ENCODE results near the gene REEP1. TPM values are rescaled to one million over a fixed set of nuclear protein-coding genes. Genes with fewer than 3 reads are reported as not detected.

Gene REEP1, protein sequence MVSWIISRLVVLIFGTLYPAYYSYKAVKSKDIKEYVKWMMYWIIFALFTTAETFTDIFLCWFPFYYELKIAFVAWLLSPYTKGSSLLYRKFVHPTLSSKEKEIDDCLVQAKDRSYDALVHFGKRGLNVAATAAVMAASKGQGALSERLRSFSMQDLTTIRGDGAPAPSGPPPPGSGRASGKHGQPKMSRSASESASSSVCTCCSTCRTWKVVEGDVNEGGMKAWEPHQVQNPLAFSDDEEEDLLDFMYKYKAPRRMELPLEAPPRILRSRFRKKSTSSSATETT
- total RNA-seq, result 0.43 and 0.52 TPM in 2 replicates

GRCh38 chr2:86337244-86337835 lies at the start of gene REEP1:
REEP1 (minus strand) TSS chr2:86337626; CDS start chr2:86337510, 116 bp downstream.

DNA sequence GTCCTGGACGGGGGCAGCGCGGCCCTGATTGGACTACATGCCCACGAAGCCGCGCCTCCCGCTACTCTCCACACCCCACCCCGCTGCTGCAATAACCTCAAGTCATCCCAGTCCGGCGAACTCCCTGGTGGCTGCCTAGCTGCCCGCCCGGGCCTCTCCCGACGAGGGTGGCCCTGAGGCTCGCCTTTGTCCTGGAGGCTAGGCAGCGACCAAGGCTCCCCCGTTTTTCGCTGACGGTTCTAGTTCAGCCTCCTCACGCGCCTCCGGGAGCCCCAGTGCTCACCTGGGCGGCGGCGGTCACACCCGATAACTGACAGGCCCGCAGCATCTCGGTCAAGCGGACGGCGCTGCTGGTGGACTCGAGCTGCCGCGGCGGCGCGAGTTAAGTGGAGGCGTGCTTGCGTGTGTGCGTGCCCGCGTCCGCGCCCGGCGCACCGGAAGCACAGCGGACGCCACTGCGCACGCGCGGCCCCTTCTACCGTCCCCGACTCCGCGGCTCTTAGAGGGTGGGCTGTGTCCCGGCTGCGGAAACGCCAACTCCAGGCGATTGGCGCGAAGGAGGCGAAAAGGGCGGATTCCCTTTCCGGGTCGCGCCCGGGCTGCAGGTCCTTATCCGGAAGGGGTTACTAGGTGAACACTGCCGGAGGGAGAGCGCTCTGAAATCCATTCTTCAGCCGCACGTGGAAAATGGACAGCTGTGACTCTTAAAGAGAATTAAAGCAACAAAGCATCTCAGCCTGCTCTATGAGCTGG lies 142.2 kb downstream of the REEP1 start, which contains the start of gene IMMT:
TSS of gene IMMT (minus strand) at position 408 of the 753 bp plus-strand sequence. CDS start at position 328, 80 bp downstream.

Small RNAs within 50 kb of the gene (small RNA-seq; reads per million reads assigned to genes)
- 1.1 reads per million, percentile 50 among the genes with 10 or more reads in this experiment for gene MIR4779
- not detected for gene RF00096
- gene RF00413, result not detected

Other genes with a start within 250 kb of the REEP1 start
- 31.1 and 36.8 TPM in 2 replicates for gene POLR1A, start 231.7 kb downstream of the REEP1 start, total RNA-seq
- 76.4 and 78.0 TPM in 2 replicates for gene PTCD3, start 231.4 kb downstream of the REEP1 start, total RNA-seq
- 57.9 and 65.2 TPM in 2 replicates for gene IMMT, start 142.2 kb downstream of the REEP1 start, total RNA-seq
- 29.1 and 35.0 TPM in 2 replicates for gene MRPL35, start 138.2 kb downstream of the REEP1 start, total RNA-seq
- 36.0 and 40.1 TPM in 2 replicates for gene KDM3A, start 103.7 kb upstream of the REEP1 start, total RNA-seq
- 99.6 and 100.0 TPM in 2 replicates for gene CHMP3, start 225.8 kb upstream of the REEP1 start, total RNA-seq

All from articular chondrocyte of knee joint (primary cell).